Keratinocyte (primary cell): Measurements from ENCODE around the gene SLC16A1. TPM values are rescaled to one million over a fixed set of nuclear protein-coding genes. Genes with fewer than 3 reads are reported as not detected.
A peak's percentile ranks its signal among the peaks of the same experiment; 100 is the strongest.

Source experiments
- DNase-seq: peaks from one replicate; pipeline ENCODE4 v3.0.0-alpha.2; 2011; ENCODE audit warnings: low read depth, missing footprints, low spot score
- FAIRE-seq: peaks from 2 replicates; lab custom pipeline; 2011; peaks lifted over from hg19 to GRCh38; lab: Jason Lieb, UNC
- H2AFZ ChIP-seq: 2 replicates; pipeline ENCODE4 v1.6.0; 2012; ENCODE audit warnings: low read length, control low read depth, inconsistent platforms; ENCODE audit not compliant: control insufficient read depth
- H3K27ac ChIP-seq: 2 replicates; pipeline ENCODE4 v1.5.1; 2011; ENCODE audit warnings: low read length; ENCODE audit not compliant: control insufficient read depth, insufficient read depth
- H3K27me3 ChIP-seq: 3 replicates; pipeline ENCODE4 v1.6.0; 2011; ENCODE audit warnings: low read length; ENCODE audit not compliant: control insufficient read depth, insufficient read depth; ENCODE audit errors: extremely low read depth
- H3K36me3 ChIP-seq, 2 experiments: 2 replicates in 1 of 2; 3 replicates in 1 of 2; pipeline ENCODE4 v1.5.1; 2011; ENCODE audit warnings: low read length in 2 of 2, mild to moderate bottlenecking in 1 of 2; ENCODE audit not compliant: control insufficient read depth in 2 of 2, insufficient read depth in 2 of 2; ENCODE audit errors: extremely low read depth in 1 of 2
- H3K4me1 ChIP-seq: 3 replicates; pipeline ENCODE4 v1.5.1; 2011; ENCODE audit warnings: low read length; ENCODE audit not compliant: control insufficient read depth, insufficient read depth; ENCODE audit errors: extremely low read depth
- H3K4me2 ChIP-seq: 3 replicates; pipeline ENCODE4 v1.6.0; 2011; ENCODE audit warnings: low read depth, low read length; ENCODE audit not compliant: control insufficient read depth, insufficient read depth; ENCODE audit errors: extremely low read depth
- H3K4me3 ChIP-seq, 3 experiments: fragments of 200-600 bp in 1 of 3; sonication (generic) in 1 of 3; 2 replicates in 2 of 3; 3 replicates in 1 of 3; pipeline ENCODE4 v1.5.1; 2011 to 2016; ENCODE audit warnings: low read length in 3 of 3, mild to moderate bottlenecking in 3 of 3, control low read depth in 2 of 3, inconsistent platforms in 1 of 3, low read depth in 1 of 3, mixed read lengths in 1 of 3, mixed run types in 1 of 3, moderate library complexity in 1 of 3; ENCODE audit not compliant: control insufficient read depth in 2 of 3, insufficient read depth in 2 of 3; ENCODE audit errors: extremely low read depth in 1 of 3
- H3K79me2 ChIP-seq: 2 replicates; pipeline ENCODE4 v1.6.0; 2012; ENCODE audit warnings: low read length; ENCODE audit not compliant: control insufficient read depth, insufficient read depth
- H3K9ac ChIP-seq: 3 replicates; pipeline ENCODE4 v1.6.0; 2011; ENCODE audit warnings: low read length; ENCODE audit not compliant: control insufficient read depth, insufficient read depth; ENCODE audit errors: extremely low read depth
- H3K9me1 ChIP-seq: 3 replicates; pipeline ENCODE4 v1.6.0; 2011; ENCODE audit warnings: low read length; ENCODE audit not compliant: control insufficient read depth, insufficient read depth; ENCODE audit errors: extremely low read depth
- H3K9me3 ChIP-seq: 2 replicates; pipeline ENCODE4 v1.5.1; 2012; ENCODE audit warnings: low read depth, low read length; ENCODE audit not compliant: control insufficient read depth
- H4K20me1 ChIP-seq: 3 replicates; pipeline ENCODE4 v1.6.0; 2011; ENCODE audit warnings: low read length; ENCODE audit not compliant: control insufficient read depth, insufficient read depth; ENCODE audit errors: extremely low read depth
- CTCF ChIP-seq, 3 experiments: IDR thresholded peaks in 1 of 3; conservative IDR thresholded peaks in 1 of 3; optimal IDR thresholded peaks in 1 of 3; 2 replicates in 2 of 3; 3 replicates in 1 of 3; pipeline versions ENCODE3 to v1.5.1; 2011; ENCODE audit warnings: low read length in 3 of 3, mild to moderate bottlenecking in 3 of 3, moderate library complexity in 2 of 3, control low read depth in 1 of 3, inconsistent platforms in 1 of 3; ENCODE audit not compliant: insufficient read depth in 2 of 3; ENCODE audit errors: extremely low read depth in 1 of 3
- EZH2 ChIP-seq: IDR thresholded peaks from one replicate; pipeline ENCODE4 v1.6.1; 2012; ENCODE audit warnings: inconsistent platforms, mild to moderate bottlenecking, low read length, moderate library complexity
- dilution Hi-C: fragments of 300-500 bp; cut with MboI; formaldehyde crosslinking; loops from one replicate; pipeline ENCODE4 v1.7.0; 2020; ENCODE audit warnings: low sequenced_read_pairs; ENCODE audit not compliant: extremely low pct_ligation_motif_present
- polyA plus RNA-seq, 5 experiments: library from polyadenylated mRNA; depleted of rRNA in 3 of 5; stranded (reverse) in 3 of 5; stranded (forward) in 1 of 5; unstranded in 1 of 5; fragments of >200 nt; gene quantifications; 1 replicate in 1 of 5; 2 replicates in 3 of 5; 3 replicates in 1 of 5; pipeline versions ENCODE4 v1.2.1 to v1.2.3, GENCODE V29; 2011 to 2012; ENCODE audit warnings: missing spikeins in 2 of 5, low read depth in 1 of 5, low replicate concordance in 1 of 5

Gene SLC16A1
- polyA plus RNA-seq, 1 donor (not counting 4 experiments of a cell fraction or from before 2014, with no cell fraction given) = 242 TPM

GRCh38 chr1:112933820-112934571 lies 22.0 kb downstream of the SLC16A1 start:
- Histone ChIP-seq H3K36me3 (peaks cover 1 to 4% of the 10 kb centered on the region in 2 experiments), H3K4me1 (peaks cover 54% of the 10 kb centered on the region), H3K27ac (peak overlapping the region; percentile 87), H3K4me2 (peak overlapping the region; percentile 72), H4K20me1 (peaks cover 4% of the 10 kb centered on the region), H3K79me2 (peaks cover 86% of the 10 kb centered on the region), H3K9ac (no peak overlapping the region), H2AFZ (no peak overlapping the region), H3K9me1 (no peaks in the 10 kb centered on the region), H3K9me3 (no peaks in the 10 kb centered on the region), H3K27me3 (no peaks in the 10 kb centered on the region), H3K4me3 (no peak overlapping the region)
- dilution Hi-C loops = no loop called here
- DNase-seq (no peak), FAIRE-seq (no peak)
- no peak for TF ChIP-seq CTCF (optimal IDR thresholded peaks at IDR 0.05 in 1 of 3, IDR thresholded peaks at IDR 0.05 in 1 of 3, conservative IDR thresholded peaks at IDR 0.05 in 1 of 3; ENCODE audit: extremely low read depth in 1 of 3, insufficient read depth in 2 of 3, low read length in 3 of 3)
- TF ChIP-seq EZH2 = no peak

GRCh38 chr1:112929979-112930378 lies 26.0 kb downstream of the SLC16A1 start:
- Histone ChIP-seq H3K9me3 (no peaks in the 10 kb centered on the region), H3K36me3 (peaks cover 6 to 32% of the 10 kb centered on the region in 2 experiments), H2AFZ (no peak overlapping the region), H3K79me2 (peaks cover 91% of the 10 kb centered on the region), H3K27me3 (no peaks in the 10 kb centered on the region), H3K4me2 (no peak overlapping the region), H3K9me1 (no peaks in the 10 kb centered on the region), H3K4me3 (no peak overlapping the region), H3K27ac (no peak overlapping the region), H3K9ac (no peak overlapping the region), H3K4me1 (peaks cover 15% of the 10 kb centered on the region), H4K20me1 (peaks cover 4% of the 10 kb centered on the region)
- dilution Hi-C loops = no loop called here
- FAIRE-seq (no peak), DNase-seq (no peak)
- TF ChIP-seq CTCF (optimal IDR thresholded peaks at IDR 0.05 in 1 of 3, IDR thresholded peaks at IDR 0.05 in 1 of 3, conservative IDR thresholded peaks at IDR 0.05 in 1 of 3; ENCODE audit: extremely low read depth in 1 of 3, insufficient read depth in 2 of 3, low read length in 3 of 3) (no peak), EZH2 (no peak)
